GM21529 (cell line): ENCODE results near the gene PYROXD2.

ENCODE experiments used
- ATAC-seq: cut with Tn5 transposase; IDR thresholded peaks from one replicate; pipeline ENCODE4 v1.9.1; 2021; ENCODE audit not compliant: unreplicated experiment

Gene PYROXD2

DNA sequence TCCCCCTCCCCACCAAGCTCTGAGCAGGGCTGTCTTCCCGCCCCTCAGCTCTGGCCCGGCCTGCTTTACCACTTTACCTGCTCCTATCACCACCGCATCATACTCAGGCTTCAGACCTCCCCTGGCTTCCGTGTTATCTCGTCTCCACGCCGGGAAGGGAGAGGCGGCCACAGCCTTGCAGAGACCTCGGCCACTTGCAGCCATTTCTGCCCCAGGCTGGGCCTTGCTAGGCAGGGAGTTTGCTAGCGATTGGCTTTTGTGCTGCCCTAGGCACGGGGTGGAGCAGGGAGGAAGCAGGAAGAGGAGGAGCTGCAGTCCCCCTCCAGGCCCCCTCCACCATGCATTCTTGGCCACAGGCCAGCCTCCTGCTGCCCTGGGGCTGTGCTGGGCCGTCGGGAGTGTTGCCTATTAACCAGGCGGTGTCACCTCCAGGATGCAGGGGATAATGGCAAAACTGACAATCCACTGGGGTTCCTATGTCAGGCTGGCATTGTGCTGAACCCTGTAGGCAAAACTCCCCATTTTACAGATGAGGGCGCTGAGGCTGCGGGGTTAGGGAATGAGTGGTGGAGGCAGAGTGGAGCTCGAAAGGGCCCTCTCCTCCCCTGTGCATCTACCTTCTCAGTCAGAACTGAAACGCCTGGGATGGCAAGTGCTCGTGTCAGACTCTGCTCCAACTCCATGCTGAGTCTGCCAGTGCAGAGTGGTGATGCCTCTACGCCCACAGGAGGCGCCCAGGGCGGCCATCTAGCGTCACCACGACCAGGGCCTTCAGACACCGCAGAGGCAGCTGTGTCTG, at the start of gene PYROXD2:
PYROXD2 (minus strand) TSS at position 251 of the 799 bp plus-strand sequence; CDS start at position 204, 47 bp downstream.
- no peak for ATAC-seq

DNA sequence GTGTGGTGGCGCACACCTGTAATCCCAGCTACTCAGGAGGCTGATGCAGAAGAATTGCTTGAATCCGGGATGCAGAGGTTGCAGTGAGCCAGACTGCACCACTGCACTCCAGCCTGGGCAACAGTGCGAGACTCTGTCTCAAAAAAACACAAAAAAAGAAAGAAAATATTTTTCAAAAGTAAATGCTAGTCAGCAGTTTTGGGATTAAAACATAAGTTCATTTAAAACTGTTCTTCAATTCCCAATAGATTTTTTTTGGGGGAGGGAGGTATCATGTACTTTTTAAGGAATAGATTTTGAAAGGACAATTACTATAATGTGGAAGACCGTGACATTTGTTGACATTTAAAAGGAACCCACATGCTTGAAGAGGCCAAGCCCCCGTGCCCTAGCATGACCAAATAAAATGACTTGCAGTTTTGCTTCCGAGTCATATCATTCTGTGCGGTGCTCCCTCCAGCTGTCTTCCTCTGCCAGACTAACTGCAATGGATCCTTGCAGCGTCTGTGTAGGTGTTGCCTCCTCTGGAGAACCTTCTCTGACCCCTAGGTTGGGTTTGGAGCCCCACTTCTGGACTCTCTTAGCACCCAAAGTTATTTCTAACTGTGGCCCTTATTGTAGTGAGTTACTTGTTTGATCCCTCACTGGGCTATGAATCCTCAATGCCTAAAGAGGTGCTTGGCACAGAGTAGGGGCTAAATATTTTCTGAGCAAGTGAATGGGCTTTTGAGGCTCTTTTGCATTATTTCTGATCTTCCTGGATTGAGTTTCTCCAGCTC, 49.2 kb upstream of the PYROXD2 start:
- ATAC-seq: no peak

DNA sequence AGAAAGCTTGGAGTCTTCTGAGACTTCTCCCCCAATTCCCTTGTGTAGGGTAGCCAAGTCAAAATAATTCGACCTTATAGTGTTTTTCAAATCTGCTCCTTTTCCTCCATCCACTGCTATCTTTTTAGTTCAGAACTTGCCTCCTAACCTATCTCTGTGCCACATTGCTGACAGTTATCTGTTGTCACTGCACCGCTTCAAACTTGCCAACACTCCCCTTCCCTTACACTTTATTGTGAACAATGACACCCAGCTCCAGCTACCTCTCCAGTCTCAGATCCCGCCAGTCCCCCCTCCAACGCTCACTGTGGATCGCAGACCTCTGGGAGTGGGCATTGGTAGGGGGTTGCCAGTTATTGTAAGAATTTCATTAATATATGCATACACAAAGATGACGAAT, 48.0 kb upstream of the PYROXD2 start:
- no peak for ATAC-seq

DNA sequence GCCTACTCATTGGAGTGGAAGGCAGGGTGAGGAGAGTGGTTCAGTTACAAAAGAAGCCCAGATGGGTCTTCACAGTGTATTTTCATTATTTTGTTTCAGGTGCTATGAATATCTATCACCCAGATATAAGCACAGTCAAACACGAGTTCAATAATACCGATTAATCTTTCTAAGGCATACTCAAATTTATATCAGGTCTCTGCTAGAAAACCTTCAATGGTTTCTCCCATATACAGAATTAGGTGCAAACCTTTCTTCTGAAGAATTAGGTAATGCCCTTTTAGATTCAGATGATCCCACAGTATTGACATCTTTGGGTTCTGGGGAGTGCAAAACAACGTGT, 46.5 kb upstream of the PYROXD2 start:
- ATAC-seq: no peak

DNA sequence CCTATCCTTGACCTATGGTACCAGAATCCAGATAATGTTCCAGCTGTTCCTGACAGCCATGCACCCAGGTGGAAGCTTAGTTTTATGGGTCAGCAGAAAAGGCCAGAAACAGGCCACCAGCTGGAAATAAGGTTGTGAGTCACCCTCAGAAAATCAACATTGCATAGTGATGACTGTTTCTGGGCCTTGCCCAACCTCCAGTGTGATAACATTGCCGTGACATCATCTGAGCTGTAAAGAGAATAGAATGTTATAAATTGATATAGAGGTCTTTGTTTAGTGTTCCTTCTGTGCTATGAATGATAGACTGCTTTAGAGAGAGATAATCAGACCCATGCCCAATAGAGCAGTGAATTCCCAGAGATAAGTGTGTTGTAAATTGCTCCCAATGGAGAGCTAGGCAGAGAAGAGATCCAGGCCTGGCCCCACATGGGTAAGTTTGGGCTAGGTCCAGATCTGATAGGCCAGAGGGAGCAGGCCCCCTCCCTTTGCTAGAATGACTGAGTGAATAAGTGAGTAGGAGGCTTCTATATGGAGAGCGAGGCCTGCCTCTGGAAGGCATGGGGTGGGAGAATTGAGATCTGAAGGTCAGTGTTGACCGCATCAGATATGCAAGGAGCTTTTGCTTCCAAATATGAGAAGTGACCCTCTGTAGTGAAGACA, 46.0 kb upstream of the PYROXD2 start:
- ATAC-seq: no peak

DNA sequence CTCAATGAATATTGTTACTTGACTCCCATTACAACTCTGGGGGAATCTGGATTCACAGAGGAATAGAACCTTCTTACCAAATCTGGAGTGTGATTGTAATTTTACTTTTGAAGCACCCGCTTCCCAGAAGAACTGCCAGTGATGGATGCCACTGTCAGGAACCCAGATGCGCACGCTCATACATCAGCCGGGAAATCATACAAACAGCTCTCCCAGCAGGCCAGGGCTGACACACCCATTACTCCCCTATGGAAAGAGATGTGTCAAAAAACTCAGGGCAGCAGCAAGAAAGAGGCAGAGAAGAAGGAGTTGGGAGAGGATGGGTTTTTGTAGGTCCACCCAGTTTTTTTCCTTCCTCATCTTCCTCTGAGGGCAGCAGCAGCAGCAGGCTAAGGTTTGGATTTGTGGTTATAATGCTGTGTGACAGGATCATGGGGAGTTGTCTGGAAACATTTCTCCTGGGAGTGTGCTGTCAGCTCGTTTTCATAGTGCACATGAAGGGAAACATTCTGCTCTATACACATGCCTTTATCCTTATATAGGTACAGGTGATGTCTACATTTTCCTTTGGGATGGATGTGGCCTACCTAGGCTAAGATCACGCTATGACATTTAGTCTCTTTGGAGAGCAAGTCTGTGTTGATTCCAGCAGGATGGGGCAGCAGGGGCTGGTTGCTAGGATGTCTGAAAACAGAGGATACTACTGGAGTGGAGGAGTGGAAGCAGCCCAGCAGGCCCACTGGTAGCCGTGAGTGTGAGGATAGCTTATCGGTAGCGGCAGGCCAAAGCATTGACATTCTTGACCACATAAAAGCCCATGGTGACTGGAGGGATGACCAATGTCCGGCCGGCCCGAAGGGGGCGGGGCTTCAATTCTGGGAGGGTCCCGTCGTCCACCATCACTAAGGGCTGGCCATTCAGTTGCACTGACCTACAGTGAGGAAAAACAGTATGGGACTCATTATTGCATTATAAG, 44.1 kb upstream of the PYROXD2 start:
- ATAC-seq: no peak

DNA sequence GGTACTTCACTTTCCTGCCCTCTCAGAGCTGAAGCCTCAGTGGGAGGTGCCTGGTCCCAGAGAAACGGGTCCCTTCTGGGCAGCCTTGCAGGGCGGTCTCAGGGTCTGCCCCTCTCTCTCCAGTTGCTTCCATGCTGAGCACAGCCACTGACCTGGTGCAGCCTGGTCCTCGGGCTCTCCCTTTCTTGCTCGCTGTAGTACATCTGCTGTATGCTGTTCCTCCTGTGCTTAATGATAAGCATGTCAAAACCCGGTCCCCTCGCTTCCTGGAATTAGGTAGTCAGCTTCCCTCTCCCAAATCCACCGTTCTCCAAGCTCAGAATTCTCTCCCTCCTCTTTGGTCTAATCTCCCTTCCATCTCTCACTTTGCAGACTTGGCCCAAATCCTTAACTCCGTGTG, 42.7 kb upstream of the PYROXD2 start:
- ATAC-seq: no peak

DNA sequence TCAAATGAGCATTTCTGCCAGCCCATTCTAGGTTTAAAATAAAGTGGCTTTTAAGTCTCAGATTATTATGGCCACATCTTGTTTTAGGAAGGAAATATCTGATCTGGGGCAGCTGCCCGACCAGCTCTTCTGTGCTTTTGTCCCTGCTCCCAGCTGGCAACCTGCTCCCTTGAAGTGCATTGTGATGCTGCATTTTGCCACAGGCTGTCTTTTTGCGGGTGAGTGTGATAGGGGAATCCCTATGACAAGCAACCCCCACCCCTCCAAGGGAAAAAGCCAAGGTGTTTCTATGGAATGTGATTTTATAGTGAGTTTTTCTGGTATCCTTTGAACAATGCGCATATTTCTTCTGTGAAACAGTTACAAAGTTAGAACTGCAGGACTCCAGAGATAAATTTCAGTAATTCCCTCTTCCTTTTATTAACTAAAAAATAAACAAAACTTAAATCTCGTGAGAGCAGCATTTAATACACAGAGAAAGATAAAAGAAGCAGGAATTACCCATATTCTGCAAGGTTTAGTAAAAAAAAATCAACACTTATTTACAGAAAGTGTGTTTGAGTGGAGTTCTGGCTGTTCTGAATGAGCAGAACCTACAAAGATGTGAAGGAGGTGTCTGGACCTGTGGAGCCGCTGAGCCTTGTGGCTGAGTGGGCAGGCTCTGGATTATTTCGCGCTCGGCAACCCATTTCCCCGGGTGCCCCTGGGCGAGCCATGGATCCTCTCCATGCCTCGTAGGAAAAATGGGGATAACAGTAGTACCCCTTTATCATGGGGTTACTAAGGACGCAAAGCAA, 41.9 kb upstream of the PYROXD2 start:
- no peak for ATAC-seq

DNA sequence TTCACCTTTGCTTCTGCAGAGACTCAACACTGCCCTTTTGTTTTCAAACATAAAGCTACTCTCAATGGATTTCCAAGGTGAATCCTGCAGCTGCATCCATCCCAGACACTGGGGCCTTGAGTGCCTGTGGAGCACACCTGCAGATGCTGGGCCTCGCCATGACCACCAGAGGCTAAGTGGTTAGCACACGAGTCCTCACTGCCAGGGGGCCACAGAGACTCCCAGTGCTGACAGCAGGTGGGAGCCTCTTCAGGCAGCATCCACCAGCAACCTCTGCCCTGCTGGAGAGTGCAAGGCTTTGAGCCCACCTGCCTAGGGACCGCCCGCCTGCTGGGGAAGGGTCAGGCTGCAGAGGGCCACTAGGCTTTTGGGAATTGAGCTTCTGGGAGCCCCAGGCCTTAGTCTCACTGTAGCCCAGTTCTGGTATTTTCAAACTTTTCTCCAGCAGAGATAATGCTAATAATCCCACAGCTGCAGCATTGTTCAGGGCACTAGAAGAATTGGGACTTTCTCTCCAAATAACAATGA, 41.1 kb upstream of the PYROXD2 start:
- no peak for ATAC-seq

DNA sequence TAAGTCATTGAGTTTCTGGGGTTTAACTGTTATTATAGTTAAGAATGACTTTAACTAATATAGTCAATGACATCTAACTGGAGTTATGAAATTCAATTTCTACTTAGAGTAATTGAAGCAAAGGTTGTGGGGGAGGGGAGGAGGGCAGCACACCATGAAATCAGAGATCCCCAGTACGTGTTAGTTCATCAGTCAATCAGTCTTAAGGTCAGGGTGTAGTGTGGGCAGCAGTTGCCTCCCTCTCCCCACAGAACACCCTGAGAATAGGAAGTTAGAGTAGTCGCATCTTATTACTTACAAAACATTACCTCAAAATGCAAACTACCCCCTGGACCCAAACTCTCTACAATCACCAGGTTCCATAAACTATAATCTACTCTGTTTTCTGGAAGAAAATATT, 38.7 kb upstream of the PYROXD2 start:
- no peak for ATAC-seq

DNA sequence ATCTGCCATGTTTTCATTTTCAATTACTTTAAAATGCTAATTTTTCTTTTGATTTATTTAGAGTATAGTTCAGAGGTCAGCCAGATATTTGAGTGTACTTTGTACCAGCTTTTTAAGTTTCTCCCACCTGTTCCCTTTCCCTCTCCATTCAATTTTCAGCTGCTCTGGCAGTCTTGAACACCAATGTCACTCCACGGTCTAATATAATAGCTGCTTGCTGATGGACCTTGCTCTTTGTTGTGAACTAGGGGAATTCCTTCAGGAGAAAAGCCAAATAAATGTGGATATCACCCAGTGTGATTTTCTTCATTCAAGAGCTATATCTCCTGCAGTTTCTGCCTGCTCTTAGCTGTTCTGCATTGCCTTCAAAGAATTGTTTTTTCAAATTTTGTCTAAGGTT, 35.6 kb upstream of the PYROXD2 start:
- no peak for ATAC-seq

DNA sequence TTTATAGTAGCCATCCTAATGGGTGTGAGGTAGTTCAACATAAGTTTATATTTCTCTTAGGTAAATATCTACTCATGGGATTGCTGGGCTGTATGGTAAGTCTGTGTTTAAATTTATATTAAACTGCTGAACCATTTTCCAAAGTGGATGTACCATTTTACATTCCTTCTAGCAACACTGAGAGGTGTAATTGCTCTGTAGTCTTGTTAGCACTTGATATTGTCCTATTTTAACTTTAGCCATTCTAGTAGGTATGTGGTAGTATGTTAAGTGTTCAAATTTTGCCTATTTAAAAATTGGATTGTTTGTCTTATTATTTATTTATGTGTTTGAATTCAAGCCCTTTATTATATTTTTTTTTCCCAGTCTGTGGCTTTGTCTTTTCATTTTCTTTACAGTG, 34.3 kb upstream of the PYROXD2 start:
- ATAC-seq: no peak

DNA sequence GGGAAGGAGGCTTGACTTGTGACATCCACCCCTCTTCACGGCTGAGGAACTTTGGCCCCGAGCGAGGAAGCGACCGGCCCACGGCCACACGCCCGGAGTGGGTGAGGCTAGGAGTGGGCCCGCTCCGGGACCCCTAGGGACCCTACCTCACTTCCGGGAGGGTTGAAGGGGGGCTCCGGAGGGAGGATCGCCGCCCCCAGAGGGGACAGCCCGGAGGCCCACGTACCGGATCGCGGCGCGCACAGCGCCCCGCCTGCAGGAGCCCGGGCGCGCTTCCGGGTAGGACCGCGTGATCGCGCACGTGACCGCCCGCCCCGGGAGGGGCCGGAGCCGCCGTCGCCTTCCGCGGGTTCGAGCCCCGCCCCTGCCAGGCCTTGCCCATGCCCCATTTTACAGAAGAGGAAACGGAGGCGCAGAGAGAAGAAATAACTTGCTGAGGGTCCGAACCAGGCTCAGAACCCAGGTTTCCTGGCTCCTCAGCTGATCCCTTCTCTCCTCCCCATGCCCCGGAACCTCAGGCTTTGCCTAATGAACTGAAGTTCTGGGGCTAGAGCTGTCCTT, 31.8 kb upstream of the PYROXD2 start, which contains the start of gene HPS1:
HPS1 (minus strand) TSS at position 275 of the 561 bp plus-strand sequence. CDS start 3,695 bp downstream, outside the sequence.
- peak; percentile 89 for ATAC-seq

DNA sequence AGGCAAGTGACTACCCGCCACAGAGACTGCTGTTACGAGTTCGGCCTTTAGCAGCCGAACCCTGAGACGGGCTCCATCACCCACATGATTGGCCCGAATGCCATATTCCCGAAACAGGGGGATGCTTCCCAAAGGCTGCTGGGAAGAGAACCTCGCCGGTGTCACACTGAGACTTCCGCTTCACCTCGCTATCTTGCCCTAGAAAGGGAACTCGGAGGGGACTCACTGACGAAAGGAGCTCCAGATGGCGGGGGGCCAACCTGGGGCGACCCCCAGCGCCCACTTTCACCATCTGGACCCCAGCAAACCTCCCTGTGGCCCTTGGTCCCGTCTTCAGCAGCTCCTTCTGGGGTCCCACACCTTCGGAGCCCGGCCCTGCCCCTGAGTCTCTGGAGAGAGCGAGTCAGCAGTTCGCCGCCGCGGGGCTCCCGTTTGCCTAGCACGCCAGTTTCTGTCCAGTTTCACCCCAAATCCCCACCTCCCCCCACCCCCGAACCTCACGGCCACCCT, 31.2 kb upstream of the PYROXD2 start:
- peak; percentile 37 for ATAC-seq

DNA sequence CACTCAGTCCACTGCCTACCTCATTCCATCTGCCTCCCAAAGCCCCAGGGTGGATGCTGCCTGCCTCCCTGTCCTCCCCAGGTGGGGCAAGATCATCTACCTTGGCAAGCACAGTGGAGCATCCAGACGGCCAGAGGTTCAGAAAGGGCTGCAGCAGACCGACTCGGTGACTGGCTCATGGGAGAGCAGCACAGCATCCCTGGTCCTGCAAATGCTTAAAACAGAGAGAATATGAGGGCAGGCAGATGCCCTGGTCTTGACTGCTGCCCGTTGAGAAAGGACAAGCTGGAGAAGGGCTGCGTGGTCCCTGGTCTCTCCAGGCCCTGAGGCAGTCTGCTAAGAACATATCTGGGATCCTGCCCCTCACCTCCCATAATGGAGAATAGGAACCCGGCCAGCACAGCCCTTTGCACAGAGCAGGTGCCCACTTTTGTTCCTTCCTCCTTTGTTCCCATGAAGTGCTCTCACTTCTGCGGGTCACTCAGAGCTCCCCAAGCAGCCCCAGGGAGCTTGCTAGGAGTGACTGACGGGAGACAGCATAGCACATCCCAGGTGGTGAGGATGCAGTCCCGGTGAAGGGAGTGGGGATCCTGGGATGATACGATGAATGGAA, 30.3 kb upstream of the PYROXD2 start:
- ATAC-seq: no peak

DNA sequence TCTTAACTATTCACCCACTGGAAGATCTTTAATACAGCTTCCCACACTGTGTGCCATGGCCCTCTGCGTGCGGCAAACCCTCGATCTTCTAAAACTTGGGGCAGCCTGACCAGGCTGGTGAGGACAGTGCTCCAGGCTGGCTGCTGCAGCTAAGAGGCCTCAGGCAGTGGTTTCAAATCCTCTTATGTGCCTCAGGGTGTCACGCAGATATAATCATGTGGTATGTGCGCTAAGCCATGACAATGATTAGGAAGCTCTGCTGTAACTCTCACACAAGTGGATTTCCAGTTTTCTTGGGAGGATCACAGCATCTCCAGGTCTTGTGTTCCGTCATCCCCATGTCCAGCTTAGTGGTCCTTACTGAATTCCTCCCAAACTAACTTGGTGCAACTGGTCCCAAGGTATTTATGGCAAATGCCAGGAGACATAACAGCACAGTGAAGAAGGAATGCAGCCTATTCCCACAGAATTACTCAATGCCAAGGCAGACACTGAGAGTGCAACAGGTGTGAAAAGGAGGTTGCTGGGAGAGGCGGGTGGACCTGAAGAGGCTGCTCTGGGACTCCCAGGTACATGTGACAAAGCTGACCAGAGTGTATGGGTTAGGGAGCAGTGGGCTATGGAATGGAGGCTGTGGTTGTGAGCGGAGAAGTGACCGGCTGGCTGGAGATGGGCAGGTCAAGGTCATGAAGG, 29.5 kb upstream of the PYROXD2 start:
- ATAC-seq: no peak

DNA sequence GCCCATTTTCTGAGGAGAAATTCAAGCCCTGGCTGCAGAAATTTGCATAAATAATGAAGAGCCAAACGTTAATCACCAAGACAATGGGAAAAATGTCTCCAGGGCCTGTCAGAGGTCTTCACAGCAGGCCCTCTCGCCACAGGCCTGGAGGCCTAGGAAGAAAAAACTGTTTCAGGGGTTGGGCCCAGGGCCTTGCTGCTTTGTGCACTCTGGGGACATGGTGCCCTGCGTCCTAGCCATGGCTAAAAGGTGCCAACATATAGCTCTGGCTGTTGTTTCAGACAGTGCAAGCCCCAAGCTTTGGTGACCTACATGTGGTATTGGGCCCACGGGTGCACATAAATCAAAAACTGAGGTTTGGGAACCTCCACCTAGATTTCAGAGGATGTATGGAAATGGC, 23.7 kb upstream of the PYROXD2 start:
- no peak for ATAC-seq

DNA sequence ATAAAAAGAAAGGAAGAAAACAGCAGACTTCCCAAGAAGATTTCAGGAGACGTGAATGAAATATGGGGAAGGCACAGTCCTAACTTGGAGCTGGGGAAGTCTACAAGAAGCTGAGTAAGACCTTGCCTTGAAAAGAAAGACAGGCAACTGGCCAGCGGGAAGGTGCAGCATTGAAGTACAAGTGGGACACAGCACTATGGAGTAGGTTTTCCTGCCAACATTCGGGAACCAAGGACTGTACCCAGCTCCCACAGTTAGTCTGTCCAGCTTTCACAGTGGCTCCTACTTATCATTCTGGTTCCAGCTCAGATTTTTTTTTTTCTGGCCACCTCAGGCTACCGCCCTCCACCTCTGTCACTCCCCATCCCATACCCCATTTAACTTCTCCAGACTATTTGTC, 21.7 kb upstream of the PYROXD2 start:
- ATAC-seq: no peak
